AG10803 (cell line): ENCODE results near the gene RNF213.
A peak's percentile ranks its signal among the peaks of the same experiment; 100 is the strongest.

Experiments used
- DNase-seq: peaks from one replicate; pipeline ENCODE4 v3.0.0; 2010; ENCODE audit warnings: low read depth
- H3K4me3 ChIP-seq: 2 replicates; pipeline ENCODE4 v1.5.1; 2011; ENCODE audit warnings: mild to moderate bottlenecking, low read length, control low read depth
- TF ChIP-seq, protein P1 (sequence below): conservative IDR thresholded peaks from 2 replicates; pipeline ENCODE4 v1.5.1; 2011; ENCODE audit warnings: mild to moderate bottlenecking, low read length, control low read depth, inconsistent platforms

Gene RNF213

GRCh38 chr17:80356231-80356856, 95.7 kb downstream of the RNF213 start:
- TF ChIP-seq, protein P1, sequence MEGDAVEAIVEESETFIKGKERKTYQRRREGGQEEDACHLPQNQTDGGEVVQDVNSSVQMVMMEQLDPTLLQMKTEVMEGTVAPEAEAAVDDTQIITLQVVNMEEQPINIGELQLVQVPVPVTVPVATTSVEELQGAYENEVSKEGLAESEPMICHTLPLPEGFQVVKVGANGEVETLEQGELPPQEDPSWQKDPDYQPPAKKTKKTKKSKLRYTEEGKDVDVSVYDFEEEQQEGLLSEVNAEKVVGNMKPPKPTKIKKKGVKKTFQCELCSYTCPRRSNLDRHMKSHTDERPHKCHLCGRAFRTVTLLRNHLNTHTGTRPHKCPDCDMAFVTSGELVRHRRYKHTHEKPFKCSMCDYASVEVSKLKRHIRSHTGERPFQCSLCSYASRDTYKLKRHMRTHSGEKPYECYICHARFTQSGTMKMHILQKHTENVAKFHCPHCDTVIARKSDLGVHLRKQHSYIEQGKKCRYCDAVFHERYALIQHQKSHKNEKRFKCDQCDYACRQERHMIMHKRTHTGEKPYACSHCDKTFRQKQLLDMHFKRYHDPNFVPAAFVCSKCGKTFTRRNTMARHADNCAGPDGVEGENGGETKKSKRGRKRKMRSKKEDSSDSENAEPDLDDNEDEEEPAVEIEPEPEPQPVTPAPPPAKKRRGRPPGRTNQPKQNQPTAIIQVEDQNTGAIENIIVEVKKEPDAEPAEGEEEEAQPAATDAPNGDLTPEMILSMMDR = no peak
- no peak for DNase-seq
- H3K4me3 ChIP-seq = no peak overlapping the region

GRCh38 chr17:80358131-80358530, 97.5 kb downstream of the RNF213 start:
- TF ChIP-seq, protein P1 = no peak
- DNase-seq = no peak
- no peak overlapping the region for H3K4me3 ChIP-seq

DNA sequence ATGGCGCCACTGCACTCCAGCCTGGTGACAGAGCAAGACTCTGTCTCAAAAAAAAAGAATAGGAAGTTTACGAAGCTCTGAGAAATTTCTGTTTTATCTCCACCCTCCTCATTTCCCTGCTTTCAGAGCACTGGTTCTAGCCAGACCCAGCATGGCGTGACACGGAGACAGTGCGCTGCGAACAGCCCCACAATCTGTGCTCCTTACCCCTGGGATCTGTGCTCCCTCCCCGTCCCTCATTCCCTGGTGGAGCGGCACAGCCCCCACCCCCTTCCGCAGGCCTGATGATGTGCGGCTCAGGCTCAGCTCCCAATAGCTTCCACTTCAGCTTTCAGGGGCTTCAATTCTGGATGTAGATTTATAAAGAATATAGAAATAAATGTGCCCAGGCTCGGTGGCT, 98.2 kb downstream of the RNF213 start:
- no peak overlapping the region for H3K4me3 ChIP-seq
- TF ChIP-seq, protein P1 = no peak
- DNase-seq = no peak

- no peak for DNase-seq
- no peak overlapping the region for H3K4me3 ChIP-seq
- TF ChIP-seq, protein P1 = no peak
Measured at GRCh38 chr17:80359422-80360110, 98.9 kb downstream of the RNF213 start.

DNA sequence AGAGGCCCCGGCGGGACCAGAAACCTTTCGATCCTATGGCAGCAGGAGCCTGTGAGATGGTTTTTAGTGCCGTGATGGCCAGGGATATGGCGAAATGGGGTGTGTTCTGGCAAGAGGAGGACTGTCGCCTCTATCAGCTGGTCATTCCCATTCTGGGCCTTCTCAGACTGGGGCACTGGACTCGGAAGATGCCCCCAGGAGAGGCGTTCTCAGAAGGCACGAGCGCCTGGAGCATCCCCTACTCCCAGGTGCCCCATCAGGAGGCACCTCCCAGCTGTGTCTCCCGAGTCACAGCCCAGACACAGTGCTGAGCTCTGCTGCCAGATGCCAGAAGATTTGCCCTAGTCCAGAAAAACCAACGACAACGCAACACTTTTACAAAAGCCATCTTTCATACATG, 99.7 kb downstream of the RNF213 start:
- TF ChIP-seq, protein P1 = no peak
- no peak for DNase-seq

GRCh38 chr17:80361495-80362220, 101.0 kb downstream of the RNF213 start:
- no peak for DNase-seq
- TF ChIP-seq, protein P1 = peak; percentile 40
- no peak overlapping the region for H3K4me3 ChIP-seq

More for the DNA sequence above, 99.7 kb downstream of the RNF213 start:
- H3K4me3 ChIP-seq = no peak overlapping the region
